NCI-H748 (cell line): ENCODE results near the gene CTCFL.

Source experiments
- DNase-seq: peaks from one replicate; lab custom pipeline; 2025; ENCODE audit not compliant: unreplicated experiment; lab: John Stamatoyannopoulos, UW

CTCFL gene

GRCh38 chr20:57449398-57450354, 75.3 kb downstream of the CTCFL start:
- DNase-seq, result no peak

- no peak for DNase-seq
Observed at GRCh38 chr20:57448764-57449354, 76.1 kb downstream of the CTCFL start.
